Measurements from ENCODE around the gene ABCC3.

GRCh38 chr17:50607522-50608175 lies 27.0 kb upstream of the ABCC3 start:
- TF ChIP-seq CTCF (IDR thresholded peaks at IDR 0.05) (no peak), POLR2A (IDR thresholded peaks at IDR 0.05) (no peak)

Measured in upper lobe of left lung (tissue), 4 donors.